ENCODE results near the gene SLC44A5. TPM values are rescaled to one million over a fixed set of nuclear protein-coding genes. Genes with fewer than 3 reads are reported as not detected.

Gene SLC44A5
- total RNA-seq, 1 experiment from 2014 or later, result 0.18 TPM

- ATAC-seq (no peak), DNase-seq (ENCODE audit: low read depth, low spot score) (no peak)
- CTCF ChIA-PET, result no interaction called here
Measured at GRCh38 chr1:75328691-75329090, 282.2 kb downstream of the SLC44A5 start.

GRCh38 chr1:75327395-75327794 is 283.5 kb downstream of the SLC44A5 start:
- no peak overlapping the region for H3K4me3 ChIP-seq (ENCODE audit: low read depth in 2 of 2, low read length in 2 of 2)
- ATAC-seq (no peak), DNase-seq (ENCODE audit: low read depth, low spot score) (no peak)
- no peaks in the 10 kb centered on the region for H3K36me3 ChIP-seq (ENCODE audit: control insufficient read depth, insufficient read depth, low read length)
- no peaks in the 10 kb centered on the region for H3K4me1 ChIP-seq (ENCODE audit: control insufficient read depth, insufficient read depth, low read length)
- H3K27me3 ChIP-seq (ENCODE audit: control insufficient read depth, insufficient read depth, low read length), result no peaks in the 10 kb centered on the region
- intact Hi-C loops (cut with micrococcal nuclease; ENCODE audit: unreplicated experiment) (no loop called here), in situ Hi-C loops (cut with HindIII; ENCODE audit: low pct_unique_long_range_greater_than_20kb, low sequenced_read_pairs) (no loop called here)
- TF ChIP-seq REST (IDR thresholded peaks at IDR 0.05; ENCODE audit: insufficient read depth in 1 of 2, low read depth in 2 of 2, low read length in 1 of 2), result no peak
- TF ChIP-seq CTCF (IDR thresholded peaks at IDR 0.05), result no peak
- no peak for TF ChIP-seq POLR2AphosphoS5 (IDR thresholded peaks at IDR 0.05; ENCODE audit: low read depth, low read length)
- no peak for TF ChIP-seq TCF7L2 (IDR thresholded peaks at IDR 0.05; ENCODE audit: low read depth, low read length)
- TF ChIP-seq SIN3A (IDR thresholded peaks at IDR 0.05; ENCODE audit: borderline replicate concordance, insufficient read depth, low read depth, low read length), result no peak
- no peak overlapping the region for H3K27ac ChIP-seq (ENCODE audit: low read length)
- no peaks in the 10 kb centered on the region for H3K9me3 ChIP-seq (ENCODE audit: control insufficient read depth, insufficient read depth, low read depth, low read length)
- POLR2A ChIA-PET, result no interaction called here
- CTCF ChIA-PET, result no interaction called here
- BruUV-seq (replicated peaks), result no TSS peak

More at GRCh38 chr1:75328691-75329090, 282.2 kb downstream of the SLC44A5 start:
- Histone ChIP-seq H3K9me3 (ENCODE audit: control insufficient read depth, insufficient read depth, low read depth, low read length) (no peaks in the 10 kb centered on the region), H3K4me1 (ENCODE audit: control insufficient read depth, insufficient read depth, low read length) (no peaks in the 10 kb centered on the region), H3K36me3 (ENCODE audit: control insufficient read depth, insufficient read depth, low read length) (no peaks in the 10 kb centered on the region), H3K27ac (ENCODE audit: low read length) (no peak overlapping the region), H3K4me3 (ENCODE audit: low read depth in 2 of 2, low read length in 2 of 2) (no peak overlapping the region), H3K27me3 (ENCODE audit: control insufficient read depth, insufficient read depth, low read length) (no peaks in the 10 kb centered on the region)
- POLR2A ChIA-PET, result interaction anchor here (0.6 kb wide), 1 partner anchor 11 kb away, joined by 3 read pairs; no protein-coding TSS in a partner anchor
- TF ChIP-seq SIN3A (IDR thresholded peaks at IDR 0.05; ENCODE audit: borderline replicate concordance, insufficient read depth, low read depth, low read length) (no peak), TCF7L2 (IDR thresholded peaks at IDR 0.05; ENCODE audit: low read depth, low read length) (no peak), REST (IDR thresholded peaks at IDR 0.05; ENCODE audit: insufficient read depth in 1 of 2, low read depth in 2 of 2, low read length in 1 of 2) (no peak), CTCF (IDR thresholded peaks at IDR 0.05) (no peak), POLR2AphosphoS5 (IDR thresholded peaks at IDR 0.05; ENCODE audit: low read depth, low read length) (no peak)
- in situ Hi-C loops (cut with HindIII; ENCODE audit: low pct_unique_long_range_greater_than_20kb, low sequenced_read_pairs) (no loop called here), intact Hi-C loops (cut with micrococcal nuclease; ENCODE audit: unreplicated experiment) (no loop called here)
- BruUV-seq (replicated peaks), result no TSS peak

Data from Panc1 (cell line).